ENCODE results near the gene TAF11L8.
"Not testable (repeated sequence)": the region's sequence is repeated elsewhere in the genome, so short reads cannot be mapped to it uniquely, and the experiment has no call there.

- not testable (repeated sequence) for TF ChIP-seq CTCF (IDR thresholded peaks at IDR 0.05; ENCODE audit: low read depth, low read length, poor library complexity, severe bottlenecking); EZH2phosphoT487 (IDR thresholded peaks at IDR 0.05; ENCODE audit: borderline replicate concordance, low read length)
These were observed 41.0 kb upstream of the TAF11L8 start, which contains the start of gene TAF11L13 for GRCh38 chr5:17631788-17632187.
